Stimulated activated CD4-positive, alpha-beta T cell treated with anti-CD3 and anti-CD28 coated beads, Interleukin-2, amount 100 ng/mL, for 4 hours (primary cell): ENCODE measurements around the gene URI1.
"Not testable (repeated sequence)": the region's sequence is repeated elsewhere in the genome, so short reads cannot be mapped to it uniquely, and the experiment has no call there.

Experiments used
- DNase-seq: peaks from one replicate; pipeline ENCODE4 v3.0.0-alpha.2; 2020; ENCODE audit warnings: low read depth

Gene URI1

GRCh38 chr19:29941828-29942403 lies at the start of gene URI1:
URI1 (plus strand) TSS chr19:29942239; CDS start chr19:29942548, 309 bp downstream.
- DNase-seq = peak; percentile 92

GRCh38 chr19:29893606-29894284 lies 48.3 kb upstream of the URI1 start:
- no peak for DNase-seq

- no peak for DNase-seq
These were observed 45.2 kb upstream of the URI1 start for GRCh38 chr19:29896802-29897201.

GRCh38 chr19:29897466-29897865 lies 44.6 kb upstream of the URI1 start:
- DNase-seq = no peak

GRCh38 chr19:29904017-29904416 lies 38.0 kb upstream of the URI1 start:
- DNase-seq = no peak

- DNase-seq = no peak
These were observed 32.8 kb upstream of the URI1 start for GRCh38 chr19:29908963-29909944.

- no peak for DNase-seq
These were observed 27.1 kb upstream of the URI1 start for GRCh38 chr19:29914933-29915332.

- DNase-seq = not testable (repeated sequence)
These were observed 26.2 kb upstream of the URI1 start for GRCh38 chr19:29915832-29916231.

GRCh38 chr19:29917911-29918310 lies 24.1 kb upstream of the URI1 start:
- no peak for DNase-seq

- DNase-seq = no peak
These were observed 23.1 kb upstream of the URI1 start for GRCh38 chr19:29918891-29919290.

- DNase-seq = no peak
These were observed 19.1 kb upstream of the URI1 start for GRCh38 chr19:29922972-29923371.

GRCh38 chr19:29923653-29924052 lies 18.4 kb upstream of the URI1 start:
- no peak for DNase-seq

GRCh38 chr19:29926031-29926430 lies 16.0 kb upstream of the URI1 start:
- DNase-seq = no peak

- no peak for DNase-seq
These were observed 15.2 kb upstream of the URI1 start for GRCh38 chr19:29926801-29927200.

- DNase-seq = no peak
These were observed 14.0 kb upstream of the URI1 start for GRCh38 chr19:29927944-29928625.

GRCh38 chr19:29928831-29929230 lies 13.2 kb upstream of the URI1 start:
- DNase-seq = no peak

- no peak for DNase-seq
These were observed 7.8 kb upstream of the URI1 start for GRCh38 chr19:29934257-29934656.

GRCh38 chr19:29934781-29935180 lies 7.3 kb upstream of the URI1 start:
- no peak for DNase-seq

GRCh38 chr19:29936409-29936808 lies 5.6 kb upstream of the URI1 start:
- no peak for DNase-seq

GRCh38 chr19:29939628-29940027 lies 2.4 kb upstream of the URI1 start:
- DNase-seq = no peak

GRCh38 chr19:29940971-29941585 lies 961 bp upstream of the URI1 start:
- no peak for DNase-seq
